Stimulated activated CD4-positive, alpha-beta T cell treated with anti-CD3 and anti-CD28 coated beads, Interleukin-2, amount 100 ng/mL, for 48 hours (primary cell): ENCODE measurements around the gene IQGAP2.
A peak's percentile ranks its signal among the peaks of the same experiment; 100 is the strongest.
"Not testable (repeated sequence)": the region's sequence is repeated elsewhere in the genome, so short reads cannot be mapped to it uniquely, and the experiment has no call there.

Source experiments
- DNase-seq, 2 donors: peaks; one replicate each; pipeline ENCODE4 v3.0.0-alpha.2; 2020

The IQGAP2 gene

GRCh38 chr5:76582230-76583162 lies 179.4 kb downstream of the IQGAP2 start:
- DNase-seq, result peak in 1 of 2 donors; percentile 11

DNA sequence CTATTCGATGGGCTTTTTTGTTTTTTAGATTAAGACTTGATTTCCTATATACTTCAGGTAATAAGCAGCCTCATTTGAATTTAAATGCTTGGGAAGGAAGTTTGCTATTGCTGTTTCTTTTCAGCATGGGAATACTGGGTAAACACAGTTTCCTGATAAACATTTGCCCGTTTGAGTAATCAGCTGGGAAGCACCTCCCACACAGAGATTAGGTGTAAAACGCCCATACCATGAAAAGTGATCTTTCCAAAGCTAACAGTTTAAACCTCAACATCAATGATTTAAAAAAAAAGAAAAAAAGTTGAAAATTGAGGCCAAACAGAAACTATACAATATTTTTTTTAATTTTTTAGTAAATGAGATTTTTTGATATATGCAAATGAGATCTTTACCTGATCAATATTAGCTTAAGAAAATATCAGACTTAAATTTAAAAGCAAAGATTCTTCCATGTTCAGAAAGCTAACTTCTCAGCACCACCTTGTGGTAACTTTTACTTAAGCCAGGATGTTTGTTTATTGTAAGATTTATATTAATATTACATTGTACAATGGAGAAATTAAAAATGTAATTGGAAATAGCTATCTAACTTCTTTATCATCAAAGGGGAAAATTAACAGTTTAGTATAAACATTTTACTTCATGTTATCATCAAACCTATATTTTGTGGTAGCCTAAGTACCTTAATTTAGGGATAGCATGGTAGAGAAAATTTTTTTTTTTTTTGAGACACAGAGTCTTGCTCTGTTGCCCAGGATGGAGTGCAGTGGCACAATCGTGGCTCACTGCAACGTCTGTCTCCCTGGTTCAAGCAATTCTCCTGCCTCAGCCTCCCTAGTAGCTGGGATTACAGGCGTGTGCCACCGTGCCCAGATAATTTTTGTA lies 180.3 kb downstream of the IQGAP2 start:
- DNase-seq, result no peak

- DNase-seq, result no peak
These were observed 182.7 kb downstream of the IQGAP2 start for GRCh38 chr5:76585783-76586217.

GRCh38 chr5:76586531-76586930 lies 183.4 kb downstream of the IQGAP2 start:
- no peak for DNase-seq

DNA sequence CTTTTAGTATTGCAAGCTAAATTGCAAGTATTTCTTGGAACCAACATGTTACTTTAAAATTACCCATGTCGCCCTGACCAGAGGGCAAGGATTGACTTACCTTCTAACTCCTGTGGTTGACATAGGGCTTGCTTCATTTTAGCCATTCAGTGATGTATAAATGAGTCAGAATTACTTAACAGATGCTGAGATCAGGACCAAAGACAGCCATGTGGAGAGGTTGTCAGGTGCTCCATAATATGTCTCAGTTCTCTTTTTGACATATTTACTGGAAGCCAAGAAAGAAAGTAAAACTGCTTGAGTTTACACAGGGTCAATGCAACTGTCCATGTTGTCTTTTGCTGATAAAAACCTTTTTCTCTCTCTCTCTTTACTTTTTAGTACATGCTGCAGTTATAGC lies 186.9 kb downstream of the IQGAP2 start:
- DNase-seq, result no peak

DNA sequence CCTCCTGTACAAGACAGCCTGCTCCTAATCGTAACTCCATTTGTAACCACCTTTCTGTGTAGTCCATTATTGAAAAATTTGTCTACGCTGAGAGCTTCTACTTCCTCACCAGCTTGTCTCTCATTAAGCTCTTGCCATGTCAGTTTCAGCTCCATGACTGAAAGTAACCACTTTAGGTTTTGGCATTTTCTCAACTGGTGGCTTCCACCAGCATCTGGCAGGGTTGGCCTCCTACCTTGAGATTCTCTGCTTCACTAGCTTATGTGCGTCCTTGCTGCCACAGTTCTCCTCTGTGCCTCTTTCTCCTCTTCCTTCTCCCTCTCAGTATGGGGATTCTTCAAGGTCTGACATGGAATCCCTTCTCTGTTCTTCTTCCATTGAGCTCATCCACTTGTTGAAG lies 188.3 kb downstream of the IQGAP2 start:
- DNase-seq, result no peak

- DNase-seq, result no peak
These were observed 189.6 kb downstream of the IQGAP2 start for GRCh38 chr5:76592692-76593091.

DNA sequence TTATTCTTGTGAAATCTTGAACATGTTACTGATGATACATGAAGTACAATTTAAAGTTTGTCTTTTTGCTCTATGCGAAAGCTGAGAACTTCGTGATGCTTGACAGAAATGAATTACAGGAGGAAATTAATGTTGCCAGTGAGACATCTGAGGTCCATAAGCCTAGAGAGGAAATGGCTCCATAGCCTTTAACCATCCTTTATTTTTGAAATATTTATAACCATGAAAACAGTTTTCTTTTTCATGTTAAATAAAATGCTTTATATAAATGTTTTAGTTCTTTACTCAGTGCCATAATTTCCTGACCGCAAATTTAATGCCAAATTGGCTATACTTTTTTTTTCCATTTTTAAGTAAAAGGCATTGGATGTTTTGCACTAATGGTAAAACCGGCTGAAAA lies 191.0 kb downstream of the IQGAP2 start:
- no peak for DNase-seq

GRCh38 chr5:76595755-76596481 lies 192.8 kb downstream of the IQGAP2 start:
- no peak for DNase-seq

DNA sequence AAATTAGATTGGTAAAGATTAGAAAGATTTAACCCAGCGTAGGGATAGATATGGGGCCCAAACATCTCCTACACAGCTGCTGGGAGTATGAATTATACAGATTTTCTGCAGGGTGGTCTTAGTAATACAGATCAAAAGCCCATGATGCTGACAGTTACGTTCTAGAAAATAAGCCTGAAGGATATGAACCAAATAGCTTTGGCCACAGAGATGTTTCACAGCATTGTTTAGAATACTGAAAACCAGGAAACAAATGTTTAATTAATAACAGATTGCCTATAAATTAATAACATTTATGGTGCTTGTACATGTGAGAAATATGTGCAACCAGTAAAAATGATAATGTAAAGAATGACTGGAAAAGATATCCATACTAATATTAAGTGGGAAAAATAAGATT lies 195.4 kb downstream of the IQGAP2 start:
- DNase-seq, result no peak

GRCh38 chr5:76600716-76601115 lies 197.6 kb downstream of the IQGAP2 start:
- DNase-seq, result no peak

GRCh38 chr5:76601470-76601869 lies 198.4 kb downstream of the IQGAP2 start:
- peak in 1 of 2 donors; percentile 16 for DNase-seq

GRCh38 chr5:76602094-76602726 lies 199.1 kb downstream of the IQGAP2 start:
- no peak for DNase-seq

- DNase-seq, result not testable (repeated sequence)
These were observed 200.9 kb downstream of the IQGAP2 start for GRCh38 chr5:76603991-76604390.

GRCh38 chr5:76604838-76605237 lies 201.8 kb downstream of the IQGAP2 start:
- no peak for DNase-seq

DNA sequence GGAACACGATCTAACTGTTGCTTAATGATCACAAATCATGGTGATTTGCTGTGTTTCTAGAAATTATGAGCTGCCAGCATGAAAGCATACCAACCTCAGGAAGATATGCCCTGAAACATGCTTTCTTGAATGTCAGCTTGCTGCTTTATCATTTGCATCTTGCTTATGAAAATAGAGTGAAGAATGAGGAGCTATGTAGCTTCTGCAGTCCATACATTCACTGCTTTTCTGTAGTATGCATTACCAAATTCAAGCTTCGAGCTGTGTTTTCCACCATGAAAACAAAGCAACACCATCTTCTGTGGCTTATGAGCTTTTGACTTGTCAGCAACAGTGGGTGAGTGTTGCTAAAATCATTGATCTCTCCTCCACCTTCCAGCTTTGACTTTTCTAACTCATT lies 203.6 kb downstream of the IQGAP2 start:
- no peak for DNase-seq

GRCh38 chr5:76607353-76607871 lies 204.3 kb downstream of the IQGAP2 start:
- no peak for DNase-seq

DNA sequence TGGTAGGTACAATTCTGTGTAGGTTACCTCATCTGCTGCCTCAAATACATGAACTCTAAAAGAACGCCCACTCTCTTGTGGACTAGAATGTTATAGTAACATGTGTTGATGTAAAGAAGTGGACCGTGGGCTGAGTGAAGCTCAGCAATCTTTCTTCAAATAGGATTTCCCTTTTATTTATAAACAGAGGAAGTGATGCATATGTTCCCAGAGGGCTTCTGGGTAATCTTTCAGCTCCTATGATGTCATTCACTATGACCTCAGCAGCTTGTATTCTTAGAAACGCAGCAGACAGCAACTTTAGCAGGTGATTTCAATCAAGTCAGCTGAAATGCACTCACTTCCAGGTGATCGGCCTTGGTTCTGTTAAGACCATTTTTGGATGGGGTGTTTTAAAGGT lies 205.7 kb downstream of the IQGAP2 start:
- DNase-seq, result no peak

GRCh38 chr5:76610196-76610595 lies 207.1 kb downstream of the IQGAP2 start:
- DNase-seq, result no peak

DNA sequence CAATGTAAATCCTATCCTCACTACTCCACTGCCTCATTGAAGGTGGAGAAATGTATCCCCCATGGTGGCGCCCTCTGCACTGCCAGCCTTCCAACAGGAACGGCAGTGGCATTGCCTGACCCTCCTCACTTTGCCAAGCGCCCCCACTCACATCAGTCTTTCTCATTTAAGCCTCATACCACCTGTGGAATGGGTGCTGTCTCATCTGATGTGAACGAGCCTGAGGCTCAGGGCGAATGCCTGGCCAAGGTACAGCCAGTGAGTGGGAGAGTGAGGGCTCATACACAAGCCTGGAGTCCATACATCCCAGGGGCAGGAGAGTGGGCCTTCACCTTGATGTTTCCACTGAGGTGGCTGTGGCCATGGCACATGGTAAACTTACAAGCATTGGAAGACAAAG lies 209.9 kb downstream of the IQGAP2 start:
- no peak for DNase-seq

GRCh38 chr5:76615759-76616158 lies 212.7 kb downstream of the IQGAP2 start:
- DNase-seq, result no peak

DNA sequence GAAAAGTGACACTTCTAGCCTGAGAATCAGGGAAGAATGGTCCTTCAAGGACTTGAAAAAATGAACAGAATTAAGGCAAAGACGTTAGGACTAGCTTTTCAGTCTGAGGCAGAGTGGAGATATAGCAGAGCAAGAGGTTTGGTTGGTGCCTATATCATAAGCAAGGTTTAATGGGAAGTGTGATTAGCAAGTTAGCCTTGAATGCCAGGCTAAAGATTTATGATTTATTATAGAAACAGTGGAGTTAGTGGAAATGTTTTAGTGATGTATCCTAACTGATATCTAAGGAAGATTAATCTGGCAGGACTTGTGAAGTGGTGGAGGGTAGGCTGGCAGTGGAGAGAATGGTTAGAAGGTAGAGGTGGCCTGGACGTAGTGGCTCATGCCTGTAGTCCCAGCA lies 213.1 kb downstream of the IQGAP2 start:
- DNase-seq, result no peak
